WTC11 (cell line): ENCODE measurements around the gene GNG4. TPM values are rescaled to one million over a fixed set of nuclear protein-coding genes. Genes with fewer than 3 reads are reported as not detected.

Experiments
- ATAC-seq: fragments of 200-7000 bp; cut with Tn5 transposase; 2 replicates; pipeline ENCODE4 v1.10.0; 2021; ENCODE audit warnings: mild to moderate bottlenecking, moderate library complexity
- CTCF ChIA-PET: fragments of 300-600 bp; sonication (Branson Sonifier 250); formaldehyde crosslinking; loops from one replicate; lab custom pipeline; 2021; ENCODE audit warnings: antibody characterized with exemption; lab: Charles Lee
- POLR2A ChIA-PET: fragments of 350-600 bp; sonication (Branson Sonifier 250); formaldehyde crosslinking; loops from one replicate; lab custom pipeline; 2021; ENCODE audit warnings: antibody characterized with exemption; lab: Charles Lee
- DNase-seq: peaks from one replicate; pipeline ENCODE4 v3.0.0; 2021; ENCODE audit warnings: low spot score
- H3K27ac Mint-ChIP-seq: 2 replicates; pipeline ENCODE4 v1.8.0; 2021; ENCODE audit warnings: mixed read lengths
- H3K27me3 Mint-ChIP-seq: 2 replicates; pipeline ENCODE4 v1.8.0; 2021; ENCODE audit warnings: low read depth, mild to moderate bottlenecking, moderate library complexity, mixed read lengths
- H3K36me3 Mint-ChIP-seq: 2 replicates; pipeline ENCODE4 v1.8.0; 2021; ENCODE audit warnings: mixed read lengths
- H3K4me1 Mint-ChIP-seq: 2 replicates; pipeline ENCODE4 v1.8.0; 2022; ENCODE audit warnings: mixed read lengths
- H3K4me3 Mint-ChIP-seq: 2 replicates; pipeline ENCODE4 v1.8.0; 2021; ENCODE audit warnings: mild to moderate bottlenecking, moderate library complexity, mixed read lengths
- H3K9me3 Mint-ChIP-seq: 2 replicates; pipeline ENCODE4 v1.8.0; 2021; ENCODE audit warnings: mixed read lengths
- FOXK1 ChIP-seq: sonication (generic); formaldehyde crosslinking; IDR thresholded peaks from 2 replicates; pipeline ENCODE4 v1.8.0; 2022; ENCODE audit warnings: mild to moderate bottlenecking, moderate library complexity, missing genetic modification reagents
- GABPB1 ChIP-seq: sonication (generic); formaldehyde crosslinking; IDR thresholded peaks from 2 replicates; pipeline ENCODE4 v1.8.1; 2023; ENCODE audit warnings: mild to moderate bottlenecking, missing genetic modification reagents
- HMGA2 ChIP-seq: fragments of 250-450 bp; sonication (Bioruptor Pico); IDR thresholded peaks from 2 replicates; pipeline ENCODE4 v1.4.0; 2021; ENCODE audit warnings: mild to moderate bottlenecking, moderate library complexity
- KAT7 ChIP-seq: sonication (generic); formaldehyde crosslinking; IDR thresholded peaks from 2 replicates; pipeline ENCODE4 v1.8.1; 2023; ENCODE audit warnings: missing genetic modification reagents, mild to moderate bottlenecking, borderline replicate concordance
- NFYB ChIP-seq: sonication (generic); formaldehyde crosslinking; conservative IDR thresholded peaks from 2 replicates; pipeline ENCODE4 v1.8.0; 2022; ENCODE audit warnings: low read depth, missing genetic modification reagents
- RELA ChIP-seq: sonication (generic); formaldehyde crosslinking; IDR thresholded peaks from 2 replicates; pipeline ENCODE4 v1.8.1; 2022; ENCODE audit warnings: missing genetic modification reagents, mild to moderate bottlenecking, borderline replicate concordance
- SMAD4 ChIP-seq: sonication (generic); formaldehyde crosslinking; IDR thresholded peaks from 2 replicates; pipeline ENCODE4 v1.8.0; 2022; ENCODE audit warnings: mild to moderate bottlenecking, missing genetic modification reagents
- TCF7 ChIP-seq: sonication (generic); formaldehyde crosslinking; IDR thresholded peaks from 2 replicates; pipeline ENCODE4 v1.8.0; 2022; ENCODE audit warnings: mild to moderate bottlenecking, low read depth, missing genetic modification reagents, moderate library complexity
- TP53 ChIP-seq: sonication (generic); formaldehyde crosslinking; IDR thresholded peaks from 2 replicates; pipeline ENCODE4 v1.8.1; 2023; ENCODE audit warnings: mild to moderate bottlenecking, missing genetic modification reagents
- total RNA-seq: library from RNA; stranded (reverse); gene quantifications from 3 replicates; pipeline ENCODE4 v1.2.3, GENCODE V29; 2021
- TF ChIP-seq, protein P1 (sequence below): sonication (generic); formaldehyde crosslinking; IDR thresholded peaks from 2 replicates; pipeline ENCODE4 v1.8.0; 2023; ENCODE audit warnings: missing genetic modification reagents, mild to moderate bottlenecking, borderline replicate concordance
- TF ChIP-seq, protein P2 (sequence below): sonication (generic); formaldehyde crosslinking; IDR thresholded peaks from 2 replicates; pipeline ENCODE4 v1.8.0; 2023; ENCODE audit warnings: mild to moderate bottlenecking, missing genetic modification reagents
- TF ChIP-seq, protein P3 (sequence below): sonication (generic); formaldehyde crosslinking; IDR thresholded peaks from 2 replicates; pipeline ENCODE4 v1.8.1; 2022; ENCODE audit warnings: mild to moderate bottlenecking, moderate library complexity, missing genetic modification reagents
- TF ChIP-seq, protein P4 (sequence below): fragments of 250-450 bp; sonication (Bioruptor Pico); IDR thresholded peaks from 2 replicates; pipeline ENCODE4 v1.9.0; 2021; ENCODE audit warnings: moderate library complexity, mild to moderate bottlenecking, inconsistent platforms, borderline replicate concordance
- TF ChIP-seq, protein P5 (sequence below): sonication (generic); formaldehyde crosslinking; IDR thresholded peaks from 2 replicates; pipeline ENCODE4 v1.8.0; 2022; ENCODE audit warnings: mild to moderate bottlenecking, missing genetic modification reagents
- TF ChIP-seq, protein P6 (sequence below): sonication (generic); formaldehyde crosslinking; IDR thresholded peaks from 2 replicates; pipeline ENCODE4 v1.8.1; 2022; ENCODE audit warnings: low read depth, mild to moderate bottlenecking, moderate library complexity, missing genetic modification reagents, borderline replicate concordance
- TF ChIP-seq, protein P7 (sequence below): sonication (generic); formaldehyde crosslinking; IDR thresholded peaks from 2 replicates; pipeline ENCODE4 v1.8.0; 2022; ENCODE audit warnings: mild to moderate bottlenecking, missing genetic modification reagents

GNG4 gene
- total RNA-seq, 1 experiment from 2014 or later = 38.3 TPM

DNA sequence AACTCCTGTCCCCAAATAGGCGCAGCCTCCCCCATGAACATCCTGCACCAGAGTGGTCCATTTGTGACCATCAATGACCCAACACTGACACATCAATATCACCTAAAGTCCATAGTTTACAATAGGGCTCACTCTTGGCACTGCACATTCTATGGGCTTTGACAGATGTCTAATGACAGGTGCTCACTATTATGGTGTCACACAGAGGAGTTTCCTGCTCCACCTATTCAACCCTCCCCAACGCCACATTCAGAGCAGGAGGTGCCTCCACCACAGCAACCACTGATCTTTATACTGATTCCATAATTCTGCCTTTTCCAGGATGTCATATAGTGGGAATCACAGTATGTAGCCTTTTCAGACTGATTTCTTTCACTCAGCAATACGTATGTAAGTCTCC is 24.2 kb downstream of the GNG4 start:
- H3K27ac Mint-ChIP-seq = no peak overlapping the region

More for the DNA sequence above, 24.2 kb downstream of the GNG4 start:
- Mint-ChIP-seq H3K4me3 (no peak overlapping the region), H3K9me3 (no peaks in the 10 kb centered on the region), H3K4me1 (peaks cover 62% of the 10 kb centered on the region), H3K27me3 (no peaks in the 10 kb centered on the region), H3K36me3 (no peaks in the 10 kb centered on the region)
- POLR2A ChIA-PET = no interaction called here
- CTCF ChIA-PET = interaction anchor here (3.6 kb wide), 1 partner anchor 24 kb away, joined by 14 read pairs; no protein-coding TSS in a partner anchor
- no peak for ATAC-seq
- DNase-seq = no peak
- no peak for TF ChIP-seq FOXK1 (CRISPR knock-in tag)
- TF ChIP-seq HMGA2 (CRISPR knock-in tag) = no peak
- no peak for TF ChIP-seq NFYB (CRISPR knock-in tag)
- TF ChIP-seq, protein P1, sequence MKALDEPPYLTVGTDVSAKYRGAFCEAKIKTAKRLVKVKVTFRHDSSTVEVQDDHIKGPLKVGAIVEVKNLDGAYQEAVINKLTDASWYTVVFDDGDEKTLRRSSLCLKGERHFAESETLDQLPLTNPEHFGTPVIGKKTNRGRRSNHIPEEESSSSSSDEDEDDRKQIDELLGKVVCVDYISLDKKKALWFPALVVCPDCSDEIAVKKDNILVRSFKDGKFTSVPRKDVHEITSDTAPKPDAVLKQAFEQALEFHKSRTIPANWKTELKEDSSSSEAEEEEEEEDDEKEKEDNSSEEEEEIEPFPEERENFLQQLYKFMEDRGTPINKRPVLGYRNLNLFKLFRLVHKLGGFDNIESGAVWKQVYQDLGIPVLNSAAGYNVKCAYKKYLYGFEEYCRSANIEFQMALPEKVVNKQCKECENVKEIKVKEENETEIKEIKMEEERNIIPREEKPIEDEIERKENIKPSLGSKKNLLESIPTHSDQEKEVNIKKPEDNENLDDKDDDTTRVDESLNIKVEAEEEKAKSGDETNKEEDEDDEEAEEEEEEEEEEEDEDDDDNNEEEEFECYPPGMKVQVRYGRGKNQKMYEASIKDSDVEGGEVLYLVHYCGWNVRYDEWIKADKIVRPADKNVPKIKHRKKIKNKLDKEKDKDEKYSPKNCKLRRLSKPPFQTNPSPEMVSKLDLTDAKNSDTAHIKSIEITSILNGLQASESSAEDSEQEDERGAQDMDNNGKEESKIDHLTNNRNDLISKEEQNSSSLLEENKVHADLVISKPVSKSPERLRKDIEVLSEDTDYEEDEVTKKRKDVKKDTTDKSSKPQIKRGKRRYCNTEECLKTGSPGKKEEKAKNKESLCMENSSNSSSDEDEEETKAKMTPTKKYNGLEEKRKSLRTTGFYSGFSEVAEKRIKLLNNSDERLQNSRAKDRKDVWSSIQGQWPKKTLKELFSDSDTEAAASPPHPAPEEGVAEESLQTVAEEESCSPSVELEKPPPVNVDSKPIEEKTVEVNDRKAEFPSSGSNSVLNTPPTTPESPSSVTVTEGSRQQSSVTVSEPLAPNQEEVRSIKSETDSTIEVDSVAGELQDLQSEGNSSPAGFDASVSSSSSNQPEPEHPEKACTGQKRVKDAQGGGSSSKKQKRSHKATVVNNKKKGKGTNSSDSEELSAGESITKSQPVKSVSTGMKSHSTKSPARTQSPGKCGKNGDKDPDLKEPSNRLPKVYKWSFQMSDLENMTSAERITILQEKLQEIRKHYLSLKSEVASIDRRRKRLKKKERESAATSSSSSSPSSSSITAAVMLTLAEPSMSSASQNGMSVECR (CRISPR knock-in tag) = no peak
- TF ChIP-seq, protein P2, sequence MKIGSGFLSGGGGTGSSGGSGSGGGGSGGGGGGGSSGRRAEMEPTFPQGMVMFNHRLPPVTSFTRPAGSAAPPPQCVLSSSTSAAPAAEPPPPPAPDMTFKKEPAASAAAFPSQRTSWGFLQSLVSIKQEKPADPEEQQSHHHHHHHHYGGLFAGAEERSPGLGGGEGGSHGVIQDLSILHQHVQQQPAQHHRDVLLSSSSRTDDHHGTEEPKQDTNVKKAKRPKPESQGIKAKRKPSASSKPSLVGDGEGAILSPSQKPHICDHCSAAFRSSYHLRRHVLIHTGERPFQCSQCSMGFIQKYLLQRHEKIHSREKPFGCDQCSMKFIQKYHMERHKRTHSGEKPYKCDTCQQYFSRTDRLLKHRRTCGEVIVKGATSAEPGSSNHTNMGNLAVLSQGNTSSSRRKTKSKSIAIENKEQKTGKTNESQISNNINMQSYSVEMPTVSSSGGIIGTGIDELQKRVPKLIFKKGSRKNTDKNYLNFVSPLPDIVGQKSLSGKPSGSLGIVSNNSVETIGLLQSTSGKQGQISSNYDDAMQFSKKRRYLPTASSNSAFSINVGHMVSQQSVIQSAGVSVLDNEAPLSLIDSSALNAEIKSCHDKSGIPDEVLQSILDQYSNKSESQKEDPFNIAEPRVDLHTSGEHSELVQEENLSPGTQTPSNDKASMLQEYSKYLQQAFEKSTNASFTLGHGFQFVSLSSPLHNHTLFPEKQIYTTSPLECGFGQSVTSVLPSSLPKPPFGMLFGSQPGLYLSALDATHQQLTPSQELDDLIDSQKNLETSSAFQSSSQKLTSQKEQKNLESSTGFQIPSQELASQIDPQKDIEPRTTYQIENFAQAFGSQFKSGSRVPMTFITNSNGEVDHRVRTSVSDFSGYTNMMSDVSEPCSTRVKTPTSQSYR (CRISPR knock-in tag) = no peak
- TF ChIP-seq TCF7 (CRISPR knock-in tag) = no peak
- TF ChIP-seq, protein P3, sequence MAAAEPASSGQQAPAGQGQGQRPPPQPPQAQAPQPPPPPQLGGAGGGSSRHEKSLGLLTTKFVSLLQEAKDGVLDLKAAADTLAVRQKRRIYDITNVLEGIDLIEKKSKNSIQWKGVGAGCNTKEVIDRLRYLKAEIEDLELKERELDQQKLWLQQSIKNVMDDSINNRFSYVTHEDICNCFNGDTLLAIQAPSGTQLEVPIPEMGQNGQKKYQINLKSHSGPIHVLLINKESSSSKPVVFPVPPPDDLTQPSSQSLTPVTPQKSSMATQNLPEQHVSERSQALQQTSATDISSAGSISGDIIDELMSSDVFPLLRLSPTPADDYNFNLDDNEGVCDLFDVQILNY = no peak
- TF ChIP-seq, protein P4, sequence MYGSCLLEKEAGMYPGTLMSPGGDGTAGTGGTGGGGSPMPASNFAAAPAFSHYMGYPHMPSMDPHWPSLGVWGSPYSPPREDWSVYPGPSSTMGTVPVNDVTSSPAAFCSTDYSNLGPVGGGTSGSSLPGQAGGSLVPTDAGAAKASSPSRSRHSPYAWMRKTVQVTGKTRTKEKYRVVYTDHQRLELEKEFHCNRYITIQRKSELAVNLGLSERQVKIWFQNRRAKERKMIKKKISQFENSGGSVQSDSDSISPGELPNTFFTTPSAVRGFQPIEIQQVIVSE (CRISPR knock-in tag) = no peak
- TF ChIP-seq, protein P5, sequence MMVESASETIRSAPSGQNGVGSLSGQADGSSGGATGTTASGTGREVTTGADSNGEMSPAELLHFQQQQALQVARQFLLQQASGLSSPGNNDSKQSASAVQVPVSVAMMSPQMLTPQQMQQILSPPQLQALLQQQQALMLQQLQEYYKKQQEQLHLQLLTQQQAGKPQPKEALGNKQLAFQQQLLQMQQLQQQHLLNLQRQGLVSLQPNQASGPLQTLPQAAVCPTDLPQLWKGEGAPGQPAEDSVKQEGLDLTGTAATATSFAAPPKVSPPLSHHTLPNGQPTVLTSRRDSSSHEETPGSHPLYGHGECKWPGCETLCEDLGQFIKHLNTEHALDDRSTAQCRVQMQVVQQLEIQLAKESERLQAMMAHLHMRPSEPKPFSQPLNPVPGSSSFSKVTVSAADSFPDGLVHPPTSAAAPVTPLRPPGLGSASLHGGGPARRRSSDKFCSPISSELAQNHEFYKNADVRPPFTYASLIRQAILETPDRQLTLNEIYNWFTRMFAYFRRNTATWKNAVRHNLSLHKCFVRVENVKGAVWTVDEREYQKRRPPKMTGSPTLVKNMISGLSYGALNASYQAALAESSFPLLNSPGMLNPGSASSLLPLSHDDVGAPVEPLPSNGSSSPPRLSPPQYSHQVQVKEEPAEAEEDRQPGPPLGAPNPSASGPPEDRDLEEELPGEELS (CRISPR knock-in tag) = no peak
- TF ChIP-seq TP53 = no peak
- TF ChIP-seq, protein P6, sequence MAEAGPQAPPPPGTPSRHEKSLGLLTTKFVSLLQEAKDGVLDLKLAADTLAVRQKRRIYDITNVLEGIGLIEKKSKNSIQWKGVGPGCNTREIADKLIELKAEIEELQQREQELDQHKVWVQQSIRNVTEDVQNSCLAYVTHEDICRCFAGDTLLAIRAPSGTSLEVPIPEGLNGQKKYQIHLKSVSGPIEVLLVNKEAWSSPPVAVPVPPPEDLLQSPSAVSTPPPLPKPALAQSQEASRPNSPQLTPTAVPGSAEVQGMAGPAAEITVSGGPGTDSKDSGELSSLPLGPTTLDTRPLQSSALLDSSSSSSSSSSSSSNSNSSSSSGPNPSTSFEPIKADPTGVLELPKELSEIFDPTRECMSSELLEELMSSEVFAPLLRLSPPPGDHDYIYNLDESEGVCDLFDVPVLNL = no peak
- TF ChIP-seq RELA = no peak
- TF ChIP-seq, protein P7, sequence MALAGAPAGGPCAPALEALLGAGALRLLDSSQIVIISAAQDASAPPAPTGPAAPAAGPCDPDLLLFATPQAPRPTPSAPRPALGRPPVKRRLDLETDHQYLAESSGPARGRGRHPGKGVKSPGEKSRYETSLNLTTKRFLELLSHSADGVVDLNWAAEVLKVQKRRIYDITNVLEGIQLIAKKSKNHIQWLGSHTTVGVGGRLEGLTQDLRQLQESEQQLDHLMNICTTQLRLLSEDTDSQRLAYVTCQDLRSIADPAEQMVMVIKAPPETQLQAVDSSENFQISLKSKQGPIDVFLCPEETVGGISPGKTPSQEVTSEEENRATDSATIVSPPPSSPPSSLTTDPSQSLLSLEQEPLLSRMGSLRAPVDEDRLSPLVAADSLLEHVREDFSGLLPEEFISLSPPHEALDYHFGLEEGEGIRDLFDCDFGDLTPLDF (CRISPR knock-in tag) = no peak
- no peak for TF ChIP-seq SMAD4 (CRISPR knock-in tag)
- TF ChIP-seq KAT7 = no peak
- TF ChIP-seq GABPB1 (CRISPR knock-in tag) = no peak
